H1 (cell line): ENCODE results near the gene QSOX2. TPM values are rescaled to one million over a fixed set of nuclear protein-coding genes. Genes with fewer than 3 reads are reported as not detected.
"Not testable (repeated sequence)": the region's sequence is repeated elsewhere in the genome, so short reads cannot be mapped to it uniquely, and the experiment has no call there.

Experiments used
- CTCF ChIA-PET: fragments of 300-600 bp; sonication (Branson Sonifier 250); formaldehyde crosslinking; loops from one replicate; lab custom pipeline; 2021; ENCODE audit not compliant: partially characterized antibody; lab: Charles Lee
- POLR2A ChIA-PET: fragments of 300-600 bp; sonication (Branson Sonifier 250); formaldehyde crosslinking; loops from one replicate; lab custom pipeline; 2021; ENCODE audit warnings: inconsistent platforms; ENCODE audit not compliant: partially characterized antibody; lab: Charles Lee
- DNase-seq, 2 experiments: peaks; one replicate each; pipeline versions ENCODE4 v3.0.0 to v3.0.0-alpha.2; 2010 to 2022; ENCODE audit warnings: low spot score in 2 of 2, low read depth in 1 of 2, mixed read lengths in 1 of 2
- FAIRE-seq: peaks from 2 replicates; lab custom pipeline; 2011; peaks lifted over from hg19 to GRCh38; lab: Jason Lieb, UNC
- H2AFZ ChIP-seq: 2 replicates; pipeline ENCODE4 v1.8.1; 2012; ENCODE audit warnings: low read length, inconsistent platforms
- H2AK5ac ChIP-seq: 2 replicates; pipeline ENCODE4 v1.6.1; 2013; ENCODE audit warnings: low read depth, low read length
- H2BK120ac ChIP-seq: replicated peaks from 2 replicates; pipeline ENCODE3; 2013; ENCODE audit warnings: low read depth, low read length, inconsistent platforms
- H2BK12ac ChIP-seq: 2 replicates; pipeline ENCODE4 v1.6.1; 2013; ENCODE audit warnings: low read depth, low read length
- H2BK15ac ChIP-seq: 2 replicates; pipeline ENCODE4 v1.6.1; 2013; ENCODE audit warnings: low read length
- H2BK20ac ChIP-seq: 2 replicates; pipeline ENCODE4 v1.6.1; 2013; ENCODE audit warnings: low read length
- H2BK5ac ChIP-seq: 2 replicates; pipeline ENCODE4 v1.6.1; 2013; ENCODE audit warnings: low read depth, low read length
- H3K14ac ChIP-seq: 2 replicates; pipeline ENCODE4 v1.6.1; 2013; ENCODE audit warnings: inconsistent platforms; ENCODE audit not compliant: insufficient read length
- H3K18ac ChIP-seq: 2 replicates; pipeline ENCODE4 v1.6.1; 2013; ENCODE audit warnings: low read length; ENCODE audit errors: extremely low read depth
- H3K23ac ChIP-seq: 2 replicates; pipeline ENCODE4 v1.6.1; 2013; ENCODE audit warnings: inconsistent platforms; ENCODE audit not compliant: insufficient read length
- H3K23me2 ChIP-seq: 2 replicates; pipeline ENCODE4 v1.6.1; 2013; ENCODE audit warnings: low read depth, low read length
- H3K27ac ChIP-seq: 2 replicates; pipeline ENCODE4 v1.6.1; 2011; ENCODE audit warnings: low read depth, low read length, inconsistent platforms
- H3K27me3 ChIP-seq, 4 experiments: replicated peaks in 1 of 4; 1 replicate in 1 of 4; 2 replicates in 3 of 4; pipeline versions ENCODE4 v1.6.1 to v1.8.1; 2011 to 2013; ENCODE audit warnings: low read length in 3 of 4, mild to moderate bottlenecking in 3 of 4, inconsistent platforms in 2 of 4, mixed read lengths in 2 of 4, moderate library complexity in 1 of 4; ENCODE audit not compliant: control insufficient read depth in 3 of 4, insufficient read depth in 3 of 4; ENCODE audit errors: extremely low read depth in 1 of 4
- H3K36me3 ChIP-seq, 4 experiments: 2 replicates each; pipeline versions ENCODE4 v1.6.1 to v1.8.1; 2011 to 2013; ENCODE audit warnings: mild to moderate bottlenecking in 4 of 4, low read length in 3 of 4, moderate library complexity in 2 of 4, control low read depth in 1 of 4, inconsistent platforms in 1 of 4; ENCODE audit not compliant: insufficient read depth in 4 of 4, control insufficient read depth in 2 of 4
- H3K4ac ChIP-seq: replicated peaks from 2 replicates; pipeline ENCODE3; 2013; ENCODE audit warnings: low read length, low read depth, mixed read lengths, inconsistent platforms; ENCODE audit not compliant: insufficient read length
- H3K4me1 ChIP-seq, 4 experiments: replicated peaks in 1 of 4; 1 replicate in 1 of 4; 2 replicates in 3 of 4; pipeline versions ENCODE4 v1.6.1 to v1.8.1; 2011 to 2013; ENCODE audit warnings: low read length in 3 of 4, inconsistent platforms in 2 of 4, mixed read lengths in 1 of 4; ENCODE audit not compliant: insufficient read depth in 4 of 4, control insufficient read depth in 3 of 4
- H3K4me2 ChIP-seq, 2 experiments: 2 replicates each; pipeline versions ENCODE4 v1.6.1 to v1.8.1; 2011 to 2013; ENCODE audit warnings: low read depth in 2 of 2, low read length in 2 of 2, control low read depth in 1 of 2, inconsistent platforms in 1 of 2, mild to moderate bottlenecking in 1 of 2; ENCODE audit not compliant: insufficient read depth in 1 of 2
- H3K4me3 ChIP-seq, 4 experiments: fragments of 200-600, 300-600 bp in 1 of 4; sonication (generic), shearing (Covaris generic), sonication (Bioruptor Twin) in 1 of 4; 2 replicates each; pipeline versions ENCODE4 v1.5.1 to v1.8.1; 2011 to 2016; ENCODE audit warnings: low read length in 4 of 4, low read depth in 3 of 4, control low read depth in 2 of 4, inconsistent platforms in 2 of 4, mild to moderate bottlenecking in 2 of 4, mixed read lengths in 1 of 4, moderate library complexity in 1 of 4; ENCODE audit not compliant: insufficient read depth in 2 of 4; ENCODE audit errors: extremely low read depth in 1 of 4
- H3K56ac ChIP-seq: replicated peaks from 2 replicates; pipeline ENCODE3; 2013; ENCODE audit warnings: low read depth, mild to moderate bottlenecking, mixed read lengths, low read length, inconsistent platforms; ENCODE audit not compliant: insufficient read length
- H3K79me1 ChIP-seq: 2 replicates; pipeline ENCODE4 v1.6.1; 2013; ENCODE audit warnings: low read depth, low read length, control low read depth
- H3K79me2 ChIP-seq, 2 experiments: 2 replicates each; pipeline versions ENCODE4 v1.6.1 to v1.8.1; 2012 to 2013; ENCODE audit warnings: low read length in 2 of 2, mild to moderate bottlenecking in 2 of 2, inconsistent platforms in 1 of 2; ENCODE audit not compliant: insufficient read depth in 2 of 2, control insufficient read depth in 1 of 2
- H3K9ac ChIP-seq, 4 experiments: replicated peaks in 1 of 4; 1 replicate in 1 of 4; 2 replicates in 3 of 4; pipeline versions ENCODE4 v1.6.1 to v1.8.1; 2011 to 2013; ENCODE audit warnings: low read depth in 3 of 4, low read length in 3 of 4, control low read depth in 2 of 4, mild to moderate bottlenecking in 2 of 4, moderate library complexity in 2 of 4, inconsistent platforms in 1 of 4; ENCODE audit errors: extremely low read depth in 1 of 4
- H3K9me3 ChIP-seq, 2 experiments: 2 replicates each; pipeline versions ENCODE4 v1.6.1 to v1.8.1; 2012 to 2013; ENCODE audit warnings: mild to moderate bottlenecking in 2 of 2, moderate library complexity in 2 of 2, control low read depth in 1 of 2, inconsistent platforms in 1 of 2, low read depth in 1 of 2, low read length in 1 of 2, mixed read lengths in 1 of 2; ENCODE audit not compliant: insufficient read depth in 2 of 2
- H4K20me1 ChIP-seq, 2 experiments: replicated peaks in 1 of 2; 2 replicates each; pipeline versions ENCODE3 to v1.8.1; 2011 to 2013; ENCODE audit warnings: inconsistent platforms in 2 of 2, low read length in 2 of 2, mild to moderate bottlenecking in 1 of 2; ENCODE audit not compliant: insufficient read depth in 2 of 2, control insufficient read depth in 1 of 2
- H4K5ac ChIP-seq: 2 replicates; pipeline ENCODE4 v1.6.1; 2013; ENCODE audit warnings: low read length, low read depth, mixed read lengths, inconsistent platforms; ENCODE audit not compliant: insufficient read length
- H4K8ac ChIP-seq: 2 replicates; pipeline ENCODE4 v1.8.0; 2013; ENCODE audit warnings: mild to moderate bottlenecking, moderate library complexity, low read length, inconsistent platforms; ENCODE audit not compliant: insufficient read depth; ENCODE audit errors: extremely low read depth
- H4K91ac ChIP-seq: replicated peaks from 2 replicates; pipeline ENCODE3; 2013; ENCODE audit warnings: low read length, mixed read lengths, inconsistent platforms; ENCODE audit not compliant: insufficient read length
- WGBS, 2 experiments: shearing (Covaris generic) in 1 of 2; methylation state at CpG; one replicate each; pipeline versions ENCODE4 v1.1.6 to v1.1.7; 2013 to 2015; ENCODE audit warnings: low lambda C conversion rate in 2 of 2, mixed read lengths in 2 of 2, inconsistent platforms in 1 of 2, low coverage in 1 of 2, missing lambda C conversion rate in 1 of 2; ENCODE audit not compliant: insufficient replicate concordance in 2 of 2, insufficient coverage in 1 of 2, insufficient read length in 1 of 2; ENCODE audit errors: extremely low coverage in 1 of 2, missing lambda C conversion rate in 1 of 2; 5-methylcytosine and 5-hydroxymethylcytosine counted together
- polyA plus RNA-seq, 7 experiments: library from polyadenylated mRNA; depleted of rRNA in 3 of 7; stranded (reverse) in 5 of 7; unstranded in 2 of 7; fragments of >200 nt in 5 of 7; fragments of 200-250 nt in 2 of 7; gene quantifications; 1 replicate in 5 of 7; 2 replicates in 1 of 7; 4 replicates in 1 of 7; pipeline versions ENCODE4 v1.2.1 to v1.2.3, GENCODE V29; 2011 to 2013; ENCODE audit warnings: missing spikeins in 2 of 7, mixed read lengths in 2 of 7
- total RNA-seq: library from RNA; stranded (reverse); fragmentation: NEBNext Ultra II Directional; extraction: Animal tissue kit (Norgen Biotek cat#: 25700); gene quantifications from 2 replicates; pipeline ENCODE4 v1.2.1, GENCODE V29; 2021

The QSOX2 gene
- total and polyA plus RNA-seq, 2 of the 8 experiments (the other 6 are each of a cell fraction or from before 2014, with no cell fraction given), result 18.0 to 28.6 TPM

- H3K4me1 ChIP-seq, result peaks cover 0 to 17% (median 6%) of the 10 kb centered on the region in 4 experiments; a peak in 5 of 7 replicates
- not testable (repeated sequence) for H3K9ac ChIP-seq, H4K20me1 ChIP-seq, DNase-seq, FAIRE-seq, H3K4ac ChIP-seq, H2BK5ac ChIP-seq, H2BK120ac ChIP-seq, H3K79me2 ChIP-seq, H3K23me2 ChIP-seq, H2BK15ac ChIP-seq, H4K8ac ChIP-seq, H3K27me3 ChIP-seq, H4K5ac ChIP-seq, H3K23ac ChIP-seq, H4K91ac ChIP-seq, H2AK5ac ChIP-seq, H3K79me1 ChIP-seq, H3K14ac ChIP-seq, H3K9me3 ChIP-seq, H3K18ac ChIP-seq, H3K56ac ChIP-seq, H2BK20ac ChIP-seq, H3K27ac ChIP-seq, H2BK12ac ChIP-seq, H3K36me3 ChIP-seq
- 0 out of 2 replicates have a peak overlapping the region, but pooled peaks have one; percentile 98 for H2AFZ ChIP-seq
- 87% methylated on average over 18 of the region's 18 CpGs; no CpG with 5 or more reads in 1 of the 2 experiments for WGBS, 2 experiments
- H3K4me2 ChIP-seq, result peak overlapping the region in 1 of 2 experiments; percentile 65; a peak in 1 of 4 replicates
- peak overlapping the region in 1 of 4 experiments; percentile 78; a peak in 1 of 8 replicates for H3K4me3 ChIP-seq
- POLR2A ChIA-PET, result interaction anchor here (0.7 to 1.2 kb wide), 4 partner anchors 18 to 33 kb away, joined by 3 to 6 read pairs (median 3); partner anchors contain the start of gene QSOX2
- CTCF ChIA-PET, result interaction anchor here (0.7 to 6.0 kb wide), 8 partner anchors 9 to 265 kb away, joined by 3 to 40 read pairs (median 8); no protein-coding TSS in a partner anchor
Observed at GRCh38 chr9:136266641-136267040, 21.0 kb upstream of the QSOX2 start.
